C4-2B (cell line): ENCODE results near the gene FMO1.
A peak's percentile ranks its signal among the peaks of the same experiment; 100 is the strongest.

Source experiments
- CTCF ChIP-seq: fragments of 450-650 bp; conservative IDR thresholded peaks from 2 replicates; pipeline ENCODE4 v1.5.1; 2017; ENCODE audit warnings: mild to moderate bottlenecking
- ZFX ChIP-seq: fragments of 450-650 bp; IDR thresholded peaks from 2 replicates; pipeline ENCODE4 v1.6.1; 2017

DNA sequence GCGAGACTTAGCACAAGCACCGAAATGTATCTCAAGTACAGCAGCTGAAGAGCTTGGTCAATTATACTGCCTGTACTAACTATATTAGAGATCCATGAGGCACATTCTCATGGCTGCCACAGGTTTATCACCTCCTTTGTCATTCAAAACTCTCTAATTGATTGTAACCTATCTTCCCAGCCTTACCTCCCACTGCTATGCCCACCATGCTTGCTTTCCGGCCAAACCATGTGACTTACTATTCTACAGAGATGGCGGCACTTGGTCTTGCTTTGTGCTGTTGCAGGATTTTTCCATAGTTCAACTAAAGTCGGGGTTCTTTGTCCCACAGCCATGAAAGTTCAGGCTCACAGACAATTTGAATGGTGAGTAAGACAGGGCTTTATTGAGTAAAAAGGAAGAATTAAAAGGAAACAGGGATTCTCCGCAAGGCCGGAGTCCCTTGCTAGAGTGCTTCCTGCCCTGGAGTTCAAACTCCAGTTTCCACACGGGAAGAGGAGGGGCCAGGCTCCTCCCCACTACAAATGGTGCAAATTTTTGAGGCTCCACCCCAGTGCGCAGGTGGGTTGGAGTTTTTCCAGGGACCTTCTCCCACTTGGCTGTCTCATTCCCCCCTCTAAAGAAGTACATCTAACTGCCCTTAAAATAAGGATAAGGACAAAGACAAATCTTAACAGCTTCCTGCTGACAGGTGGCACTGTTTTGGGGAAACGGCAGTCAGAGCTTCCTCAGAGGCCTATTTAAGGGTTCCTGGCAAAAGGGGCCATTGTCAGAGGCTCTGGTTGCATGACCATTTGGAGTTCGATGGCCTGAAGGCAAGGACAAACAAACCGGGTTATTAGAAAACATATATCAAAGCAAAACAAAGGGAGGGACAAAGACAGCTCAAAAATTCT is 34.5 kb upstream of the FMO1 start:
- TF ChIP-seq CTCF: peak; percentile 8; the same call in 1 of the 2 replicates
- no peak for TF ChIP-seq ZFX
